Parathyroid adenoma (tissue), 2 donors: Measurements from ENCODE around the gene AADACL4.

Experiments used
- H2AFZ ChIP-seq: fragments of 300-600 bp; sonication (generic); one replicate; pipeline ENCODE4 v1.7.0; 2017; ENCODE audit warnings: antibody characterized with exemption, mild to moderate bottlenecking
- H3K27ac ChIP-seq: fragments of 300-600 bp; sonication (generic); one replicate; pipeline ENCODE4 v1.7.0; 2017
- H3K27me3 ChIP-seq: fragments of 300-600 bp; sonication (generic); one replicate; pipeline ENCODE4 v1.7.0; 2017; ENCODE audit warnings: low read length; ENCODE audit not compliant: control insufficient read depth, insufficient read depth
- H3K36me3 ChIP-seq: fragments of 300-600 bp; sonication (generic); one replicate; pipeline ENCODE4 v1.7.0; 2017; ENCODE audit warnings: low read length; ENCODE audit not compliant: control insufficient read depth, insufficient read depth
- H3K4me1 ChIP-seq: fragments of 300-600 bp; sonication (generic); one replicate; pipeline ENCODE4 v1.7.0; 2017; ENCODE audit warnings: control low read depth
- H3K4me2 ChIP-seq: fragments of 300-600 bp; sonication (generic); one replicate; pipeline ENCODE4 v1.7.0; 2017; ENCODE audit warnings: low read length
- H3K4me3 ChIP-seq: fragments of 300-600 bp; sonication (generic); one replicate; pipeline ENCODE4 v1.7.0; 2017; ENCODE audit warnings: low read depth, low read length
- H3K79me2 ChIP-seq: fragments of 300-600 bp; sonication (generic); one replicate; pipeline ENCODE4 v1.7.0; 2017; ENCODE audit warnings: control low read depth
- H3K9ac ChIP-seq: fragments of 300-600 bp; sonication (generic); one replicate; pipeline ENCODE4 v1.7.0; 2017; ENCODE audit warnings: mild to moderate bottlenecking
- H3K9me3 ChIP-seq: fragments of 300-600 bp; sonication (generic); one replicate; pipeline ENCODE4 v1.7.0; 2017; ENCODE audit warnings: low read length; ENCODE audit not compliant: control insufficient read depth
- TF ChIP-seq, protein P1 (sequence below): fragments of 300-600 bp; sonication (generic); IDR thresholded peaks from one replicate; pipeline ENCODE4 v1.7.0; 2017; ENCODE audit warnings: antibody characterized with exemption, mild to moderate bottlenecking
- donor health status: primary hyperparathyroidism.

Gene AADACL4

GRCh38 chr1:12622506-12622905 lies 21.4 kb upstream of the AADACL4 start:
- Histone ChIP-seq H2AFZ (no peak overlapping the region), H3K79me2 (no peaks in the 10 kb centered on the region), H3K27me3 (no peaks in the 10 kb centered on the region), H3K4me1 (no peaks in the 10 kb centered on the region), H3K36me3 (no peaks in the 10 kb centered on the region), H3K4me3 (no peak overlapping the region), H3K4me2 (no peak overlapping the region), H3K9me3 (no peaks in the 10 kb centered on the region), H3K9ac (no peak overlapping the region), H3K27ac (no peak overlapping the region)
- TF ChIP-seq, protein P1, sequence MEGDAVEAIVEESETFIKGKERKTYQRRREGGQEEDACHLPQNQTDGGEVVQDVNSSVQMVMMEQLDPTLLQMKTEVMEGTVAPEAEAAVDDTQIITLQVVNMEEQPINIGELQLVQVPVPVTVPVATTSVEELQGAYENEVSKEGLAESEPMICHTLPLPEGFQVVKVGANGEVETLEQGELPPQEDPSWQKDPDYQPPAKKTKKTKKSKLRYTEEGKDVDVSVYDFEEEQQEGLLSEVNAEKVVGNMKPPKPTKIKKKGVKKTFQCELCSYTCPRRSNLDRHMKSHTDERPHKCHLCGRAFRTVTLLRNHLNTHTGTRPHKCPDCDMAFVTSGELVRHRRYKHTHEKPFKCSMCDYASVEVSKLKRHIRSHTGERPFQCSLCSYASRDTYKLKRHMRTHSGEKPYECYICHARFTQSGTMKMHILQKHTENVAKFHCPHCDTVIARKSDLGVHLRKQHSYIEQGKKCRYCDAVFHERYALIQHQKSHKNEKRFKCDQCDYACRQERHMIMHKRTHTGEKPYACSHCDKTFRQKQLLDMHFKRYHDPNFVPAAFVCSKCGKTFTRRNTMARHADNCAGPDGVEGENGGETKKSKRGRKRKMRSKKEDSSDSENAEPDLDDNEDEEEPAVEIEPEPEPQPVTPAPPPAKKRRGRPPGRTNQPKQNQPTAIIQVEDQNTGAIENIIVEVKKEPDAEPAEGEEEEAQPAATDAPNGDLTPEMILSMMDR: no peak

- Histone ChIP-seq H3K9ac (no peak overlapping the region), H2AFZ (no peak overlapping the region), H3K36me3 (no peaks in the 10 kb centered on the region), H3K27ac (no peak overlapping the region), H3K4me1 (no peaks in the 10 kb centered on the region), H3K4me2 (no peak overlapping the region), H3K27me3 (no peaks in the 10 kb centered on the region), H3K4me3 (no peak overlapping the region), H3K9me3 (no peaks in the 10 kb centered on the region), H3K79me2 (no peaks in the 10 kb centered on the region)
- TF ChIP-seq, protein P1: no peak
Observed at GRCh38 chr1:12625276-12625675, 18.6 kb upstream of the AADACL4 start.

DNA sequence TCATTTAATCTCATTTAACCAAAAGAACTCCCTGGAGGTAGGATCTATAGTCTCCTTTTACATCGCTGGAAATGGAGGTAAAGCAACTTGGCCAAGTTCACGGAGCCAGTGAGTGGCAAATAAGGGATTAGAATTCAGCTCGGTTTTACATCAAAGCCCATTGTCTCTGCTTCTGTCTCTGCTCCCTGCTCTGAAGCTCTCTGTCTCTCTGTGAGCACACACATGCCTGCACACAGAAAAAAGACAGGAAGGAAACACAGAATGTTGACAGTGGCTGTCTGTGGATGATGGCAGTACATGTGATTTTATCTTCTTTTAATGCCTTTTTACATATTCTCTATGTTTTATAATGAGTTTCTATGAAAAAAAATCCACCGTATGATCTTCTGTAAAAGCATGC lies 17.0 kb upstream of the AADACL4 start:
- H3K36me3 ChIP-seq: no peaks in the 10 kb centered on the region
- H3K27ac ChIP-seq: no peak overlapping the region
- no peak overlapping the region for H3K9ac ChIP-seq
- no peak overlapping the region for H2AFZ ChIP-seq
- no peaks in the 10 kb centered on the region for H3K9me3 ChIP-seq
- H3K27me3 ChIP-seq: no peaks in the 10 kb centered on the region
- H3K79me2 ChIP-seq: no peaks in the 10 kb centered on the region
- H3K4me1 ChIP-seq: no peaks in the 10 kb centered on the region
- TF ChIP-seq, protein P1: no peak
- H3K4me2 ChIP-seq: no peak overlapping the region
- H3K4me3 ChIP-seq: no peak overlapping the region

DNA sequence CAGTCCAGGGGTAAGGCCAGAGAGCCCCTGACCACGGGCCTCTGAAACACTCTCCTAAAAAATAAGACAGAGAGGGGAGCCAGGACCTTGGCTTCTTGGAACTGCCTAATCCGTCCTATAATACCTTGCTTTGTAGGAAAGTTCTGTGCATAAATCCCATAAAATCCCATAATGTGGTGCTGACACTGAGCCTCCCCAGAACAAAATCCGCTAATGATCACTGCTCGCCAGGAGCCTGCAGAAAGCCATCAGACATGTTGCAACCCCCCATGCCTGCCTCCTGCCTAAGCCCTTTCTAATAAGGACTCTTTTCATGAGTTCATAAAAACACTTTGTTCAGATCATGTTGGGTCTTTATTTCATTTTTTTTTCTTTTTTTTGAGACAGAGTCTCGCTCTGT lies 16.6 kb upstream of the AADACL4 start:
- no peak overlapping the region for H3K4me3 ChIP-seq
- TF ChIP-seq, protein P1: no peak
- H3K4me2 ChIP-seq: no peak overlapping the region
- H2AFZ ChIP-seq: no peak overlapping the region
- H3K27ac ChIP-seq: no peak overlapping the region
- no peaks in the 10 kb centered on the region for H3K27me3 ChIP-seq
- H3K79me2 ChIP-seq: no peaks in the 10 kb centered on the region
- H3K36me3 ChIP-seq: no peaks in the 10 kb centered on the region
- H3K9me3 ChIP-seq: no peaks in the 10 kb centered on the region
- no peak overlapping the region for H3K9ac ChIP-seq
- no peaks in the 10 kb centered on the region for H3K4me1 ChIP-seq

DNA sequence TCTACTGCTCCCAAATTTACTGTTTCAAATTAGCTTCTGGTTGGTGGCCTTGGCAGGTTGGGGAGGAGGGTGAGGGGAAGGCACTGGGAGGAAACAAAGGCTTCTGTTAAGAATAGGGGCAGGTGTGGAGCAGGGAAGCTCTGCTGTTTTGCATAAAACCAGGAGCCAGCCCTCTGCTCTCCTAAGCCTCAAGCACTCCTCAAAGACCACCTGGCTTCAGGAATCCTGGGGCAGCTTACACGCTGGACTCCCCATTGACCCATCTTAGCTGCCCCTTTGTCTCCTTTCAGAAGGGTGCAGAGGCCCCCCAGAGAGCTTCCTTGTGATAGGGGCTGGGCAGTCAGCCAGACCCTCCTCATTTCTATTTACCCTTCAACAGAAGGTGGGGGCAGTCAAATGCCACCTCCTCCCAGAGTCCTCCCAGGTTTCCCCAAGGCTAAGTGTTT lies 14.4 kb upstream of the AADACL4 start:
- Histone ChIP-seq H3K4me2 (no peak overlapping the region), H3K9ac (no peak overlapping the region), H3K36me3 (no peaks in the 10 kb centered on the region), H3K79me2 (no peaks in the 10 kb centered on the region), H3K4me1 (no peaks in the 10 kb centered on the region), H3K27me3 (no peaks in the 10 kb centered on the region), H3K4me3 (no peak overlapping the region), H3K9me3 (no peaks in the 10 kb centered on the region), H3K27ac (no peak overlapping the region), H2AFZ (no peak overlapping the region)
- TF ChIP-seq, protein P1: no peak
